GM18867 (cell line): ENCODE results near the gene OPRM1.
"Not testable (repeated sequence)": the region's sequence is repeated elsewhere in the genome, so short reads cannot be mapped to it uniquely, and the experiment has no call there.

ENCODE experiments used
- ATAC-seq: cut with Tn5 transposase; IDR thresholded peaks from one replicate; pipeline ENCODE4 v1.9.1; 2021; ENCODE audit warnings: mild to moderate bottlenecking, moderate library complexity; ENCODE audit not compliant: unreplicated experiment

The OPRM1 gene

GRCh38 chr6:154039231-154039842 lies at the start of gene OPRM1:
Gene OPRM1, plus strand, starts transcription at chr6:154039240. Its CDS starts 305 bp downstream, at chr6:154039545.
- no peak for ATAC-seq

- no peak for ATAC-seq
These were observed 49.1 kb upstream of the OPRM1 start for GRCh38 chr6:153989989-153990388.

- no peak for ATAC-seq
These were observed 45.0 kb upstream of the OPRM1 start for GRCh38 chr6:153994004-153994403.

- no peak for ATAC-seq
These were observed 44.2 kb upstream of the OPRM1 start for GRCh38 chr6:153994811-153995210.

- ATAC-seq = no peak
These were observed 41.8 kb upstream of the OPRM1 start for GRCh38 chr6:153997221-153997620.

GRCh38 chr6:154001494-154002285 lies 37.4 kb upstream of the OPRM1 start:
- no peak for ATAC-seq

GRCh38 chr6:154002894-154003293 lies 36.1 kb upstream of the OPRM1 start:
- no peak for ATAC-seq

- no peak for ATAC-seq
These were observed 28.7 kb upstream of the OPRM1 start for GRCh38 chr6:154010371-154010770.

GRCh38 chr6:154012852-154013251 lies 26.2 kb upstream of the OPRM1 start:
- ATAC-seq = no peak

GRCh38 chr6:154017786-154018185 lies 21.3 kb upstream of the OPRM1 start:
- ATAC-seq = no peak

- no peak for ATAC-seq
These were observed 8.4 kb upstream of the OPRM1 start for GRCh38 chr6:154030646-154031045.

- no peak for ATAC-seq
These were observed 2.0 kb downstream of the OPRM1 start for GRCh38 chr6:154041001-154041400.

- ATAC-seq = no peak
These were observed 14.1 kb downstream of the OPRM1 start for GRCh38 chr6:154053141-154053540.

- no peak for ATAC-seq
These were observed 17.5 kb downstream of the OPRM1 start for GRCh38 chr6:154056536-154056935.

GRCh38 chr6:154057098-154057497 lies 18.1 kb downstream of the OPRM1 start:
- no peak for ATAC-seq

GRCh38 chr6:154058963-154059680 lies 20.1 kb downstream of the OPRM1 start:
- no peak for ATAC-seq

GRCh38 chr6:154060076-154060475 lies 21.0 kb downstream of the OPRM1 start:
- no peak for ATAC-seq

- ATAC-seq = no peak
These were observed 31.0 kb downstream of the OPRM1 start for GRCh38 chr6:154070041-154070440.

GRCh38 chr6:154070657-154071056 lies 31.6 kb downstream of the OPRM1 start:
- no peak for ATAC-seq

GRCh38 chr6:154071236-154071635 lies 32.2 kb downstream of the OPRM1 start:
- ATAC-seq = no peak

- ATAC-seq = no peak
These were observed 32.7 kb downstream of the OPRM1 start for GRCh38 chr6:154071711-154072110.

- ATAC-seq = not testable (repeated sequence)
These were observed 39.6 kb downstream of the OPRM1 start for GRCh38 chr6:154078596-154078995.
